ENCODE measurements around the gene SP140. TPM values are rescaled to one million over a fixed set of nuclear protein-coding genes. Genes with fewer than 3 reads are reported as not detected.

SP140 gene
- total RNA-seq, 1 experiment from 2014 or later, result 2.6 TPM

DNA sequence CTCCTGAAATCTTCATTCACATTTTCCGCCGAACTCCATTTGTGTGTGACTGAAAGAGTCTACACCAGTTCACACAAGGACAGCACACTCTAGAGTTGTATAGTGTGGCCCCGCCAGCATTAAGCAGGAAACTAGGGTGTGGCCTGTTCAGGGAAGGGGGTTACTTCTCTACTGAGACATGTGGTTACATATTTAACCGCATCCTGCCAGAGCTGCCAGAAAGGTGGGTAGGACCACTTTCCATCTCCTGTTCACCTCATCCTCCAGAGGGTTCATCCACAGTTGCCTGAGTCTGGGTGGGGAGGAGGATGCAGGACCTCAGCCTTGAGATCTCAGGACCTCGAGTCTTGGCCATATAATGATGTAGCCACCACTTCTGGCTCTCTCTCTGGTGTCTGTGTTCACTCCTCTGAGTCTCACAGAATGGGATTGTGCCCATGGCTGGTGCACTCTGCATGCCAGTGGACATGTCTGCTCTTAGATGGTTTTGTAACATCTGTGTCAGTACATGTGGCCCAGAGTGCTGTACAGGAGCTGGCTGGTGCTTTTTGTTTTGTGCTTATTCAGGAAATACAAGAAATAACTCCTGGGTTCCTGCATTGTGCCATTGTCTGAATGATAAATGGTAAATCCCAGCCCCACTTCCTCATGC is 93.8 kb downstream of the SP140 start:
- no peaks in the 10 kb centered on the region for H3K9me3 ChIP-seq (ENCODE audit: control insufficient read depth in 1 of 2, insufficient read depth in 1 of 2, low read depth in 1 of 2, low read length in 2 of 2)
- no peak overlapping the region for H3K27ac ChIP-seq (ENCODE audit: low read depth, low read length)
- peaks cover 0 to 7% of the 10 kb centered on the region in 2 experiments; a peak in 3 of 4 replicates for H3K4me1 ChIP-seq (ENCODE audit: control insufficient read depth in 1 of 2, insufficient read depth in 2 of 2, low read length in 2 of 2)
- no peak overlapping the region for H2AFZ ChIP-seq (ENCODE audit: low read depth, low read length, poor library complexity, severe bottlenecking)
- RAD21 ChIA-PET (ENCODE audit: low non-redundant PET in 1 of 2, low total read pairs in 2 of 2, uncharacterized antibody in 2 of 2, unreplicated experiment in 2 of 2), result no interaction called here
- no peak overlapping the region for H3K9ac ChIP-seq (ENCODE audit: low read length)
- BruUV-seq (replicated peaks), result no TSS peak
- ATAC-seq (no peak), DNase-seq (ENCODE audit: low read depth, low spot score) (no peak)
- H3K9me2 ChIP-seq (ENCODE audit: insufficient read depth), result no peaks in the 10 kb centered on the region
- H3K4me2 ChIP-seq (ENCODE audit: low read length), result no peak overlapping the region
- POLR2A ChIA-PET, result no interaction called here
- intact Hi-C loops (cut with micrococcal nuclease), result no loop called here
- H3K27me3 ChIP-seq (ENCODE audit: insufficient read depth, low read length), result no peaks in the 10 kb centered on the region
- no peak overlapping the region for H3K4me3 ChIP-seq (replicated peaks in 1 of 2; ENCODE audit: low read depth in 1 of 2, low read length in 2 of 2)
- H3K79me2 ChIP-seq (ENCODE audit: insufficient read depth, low read length), result no peaks in the 10 kb centered on the region
- CTCF ChIA-PET, result no interaction called here
- no peaks in the 10 kb centered on the region for H4K20me1 ChIP-seq (ENCODE audit: insufficient read depth)
- no peaks in the 10 kb centered on the region for H3K36me3 ChIP-seq (ENCODE audit: control insufficient read depth in 1 of 2, insufficient read depth in 2 of 2, low read length in 2 of 2)
- TF ChIP-seq CBX3 (IDR thresholded peaks at IDR 0.05; ENCODE audit: low read depth), result no peak

- ATAC-seq (no peak), DNase-seq (ENCODE audit: low read depth, low spot score) (no peak)
- intact Hi-C loops (cut with micrococcal nuclease), result loop anchor here (5.0 kb wide), 1 partner anchor 391 kb away; the partner anchor contains the start of gene CAB39
- no peak overlapping the region for H3K4me3 ChIP-seq (replicated peaks in 1 of 2; ENCODE audit: low read depth in 1 of 2, low read length in 2 of 2)
- no peaks in the 10 kb centered on the region for H4K20me1 ChIP-seq (ENCODE audit: insufficient read depth)
- TF ChIP-seq CTCF (IDR thresholded peaks at IDR 0.05 in 2 of 3, conservative IDR thresholded peaks at IDR 0.05 in 1 of 3; ENCODE audit: borderline replicate concordance in 1 of 3, insufficient read depth in 1 of 3, low read depth in 2 of 3, low read length in 2 of 3) (no peak), SIN3A (IDR thresholded peaks at IDR 0.05; ENCODE audit: low read depth) (no peak), EZH2 (IDR thresholded peaks at IDR 0.05) (no peak), ATF3 (IDR thresholded peaks at IDR 0.05) (no peak), FOSL1 (IDR thresholded peaks at IDR 0.05; ENCODE audit: low read depth) (no peak), POLR2AphosphoS5 (IDR thresholded peaks at IDR 0.05; ENCODE audit: low read depth, low read length) (no peak), YY1 (IDR thresholded peaks at IDR 0.05; ENCODE audit: extremely low read depth, insufficient replicate concordance, low read depth, low read length) (no peak), EGR1 (IDR thresholded peaks at IDR 0.05; ENCODE audit: low read depth) (no peak), JUND (IDR thresholded peaks at IDR 0.05) (no peak), SRF (IDR thresholded peaks at IDR 0.05; ENCODE audit: low read depth) (no peak), ZNF274 (IDR thresholded peaks at IDR 0.05; ENCODE audit: low read depth, low read length) (no peak), ZFX (IDR thresholded peaks at IDR 0.05) (no peak), POLR2A (IDR thresholded peaks at IDR 0.05; ENCODE audit: borderline replicate concordance, extremely low read depth, insufficient read depth, insufficient read length) (no peak), TCF7L2 (IDR thresholded peaks at IDR 0.05; ENCODE audit: borderline replicate concordance, extremely low read depth, insufficient read depth, insufficient read length) (no peak), SP1 (IDR thresholded peaks at IDR 0.05; ENCODE audit: low read depth) (no peak), CBX3 (IDR thresholded peaks at IDR 0.05; ENCODE audit: low read depth) (no peak), RAD21 (IDR thresholded peaks at IDR 0.05; ENCODE audit: low read depth) (no peak), EZH2phosphoT487 (IDR thresholded peaks at IDR 0.05; ENCODE audit: borderline replicate concordance) (no peak)
- TF ChIP-seq, protein P1, sequence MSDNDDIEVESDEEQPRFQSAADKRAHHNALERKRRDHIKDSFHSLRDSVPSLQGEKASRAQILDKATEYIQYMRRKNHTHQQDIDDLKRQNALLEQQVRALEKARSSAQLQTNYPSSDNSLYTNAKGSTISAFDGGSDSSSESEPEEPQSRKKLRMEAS (IDR thresholded peaks at IDR 0.05), result no peak
- no peaks in the 10 kb centered on the region for H3K36me3 ChIP-seq (ENCODE audit: control insufficient read depth in 1 of 2, insufficient read depth in 2 of 2, low read length in 2 of 2)
- H3K79me2 ChIP-seq (ENCODE audit: insufficient read depth, low read length), result no peaks in the 10 kb centered on the region
- no peaks in the 10 kb centered on the region for H3K9me2 ChIP-seq (ENCODE audit: insufficient read depth)
- RAD21 ChIA-PET (ENCODE audit: low non-redundant PET in 1 of 2, low total read pairs in 2 of 2, uncharacterized antibody in 2 of 2, unreplicated experiment in 2 of 2), result no interaction called here
- H3K9ac ChIP-seq (ENCODE audit: low read length), result no peak overlapping the region
- CTCF ChIA-PET, result no interaction called here
- H3K27ac ChIP-seq (ENCODE audit: low read depth, low read length), result no peak overlapping the region
- BruUV-seq (replicated peaks), result no TSS peak
- no peak overlapping the region for H2AFZ ChIP-seq (ENCODE audit: low read depth, low read length, poor library complexity, severe bottlenecking)
- no peak overlapping the region for H3K4me2 ChIP-seq (ENCODE audit: low read length)
- H3K9me3 ChIP-seq (ENCODE audit: control insufficient read depth in 1 of 2, insufficient read depth in 1 of 2, low read depth in 1 of 2, low read length in 2 of 2), result no peaks in the 10 kb centered on the region
- H3K27me3 ChIP-seq (ENCODE audit: insufficient read depth, low read length), result no peaks in the 10 kb centered on the region
- POLR2A ChIA-PET, result no interaction called here
- peaks cover 0 to 19% of the 10 kb centered on the region in 2 experiments; a peak in 3 of 4 replicates for H3K4me1 ChIP-seq (ENCODE audit: control insufficient read depth in 1 of 2, insufficient read depth in 2 of 2, low read length in 2 of 2)
These were observed 95.5 kb downstream of the SP140 start for GRCh38 chr2:230321031-230321430.
